Spinal cord (tissue), 10 donors: Measurements from ENCODE around the gene PIBF1. TPM values are rescaled to one million over a fixed set of nuclear protein-coding genes. Genes with fewer than 3 reads are reported as not detected.
"Not testable (repeated sequence)": the region's sequence is repeated elsewhere in the genome, so short reads cannot be mapped to it uniquely, and the experiment has no call there.

Experiments used
- DNase-seq, 6 donors: peaks; one replicate each; pipeline versions ENCODE4 v3.0.0 to v3.0.0-alpha.2; 2013 to 2015; ENCODE audit warnings: low spot score in 6 of 6, low read depth in 4 of 6
- H3K27ac ChIP-seq: one replicate; pipeline ENCODE4 v1.5.1; 2013; ENCODE audit warnings: low read depth, low read length, control low read depth
- H3K27me3 ChIP-seq: one replicate; pipeline ENCODE4 v1.6.1; 2013; ENCODE audit warnings: low read length; ENCODE audit not compliant: control insufficient read depth, insufficient read depth
- H3K36me3 ChIP-seq: one replicate; pipeline ENCODE4 v1.6.1; 2013; ENCODE audit warnings: low read length; ENCODE audit not compliant: control insufficient read depth, insufficient read depth
- H3K4me1 ChIP-seq: one replicate; pipeline ENCODE4 v1.6.1; 2013; ENCODE audit warnings: low read length; ENCODE audit not compliant: control insufficient read depth, insufficient read depth
- H3K4me3 ChIP-seq: one replicate; pipeline ENCODE4 v1.5.1; 2013; ENCODE audit warnings: low read depth, low read length, control low read depth
- H3K9me3 ChIP-seq: one replicate; pipeline ENCODE4 v1.6.1; 2013; ENCODE audit warnings: low read length; ENCODE audit not compliant: control insufficient read depth, insufficient read depth
- WGBS: methylation state at CpG from one replicate; pipeline ENCODE4 v1.1.5; 2013; ENCODE audit warnings: missing lambda C conversion rate; ENCODE audit not compliant: insufficient coverage; 5-methylcytosine and 5-hydroxymethylcytosine counted together
- polyA plus RNA-seq, 2 donors: library from polyadenylated mRNA; unstranded; fragments of 120-200 nt; gene quantifications; one replicate each; pipeline ENCODE4 v1.2.1, GENCODE V29; 2013; ENCODE audit not compliant: insufficient read length in 2 of 2
- total RNA-seq, 2 donors: library from RNA; depleted of rRNA in 1 of 2; stranded (reverse); fragments of 120-200 nt in 1 of 2; fragments of >200 nt in 1 of 2; gene quantifications; one replicate each; pipeline versions ENCODE4 v1.2.3 to v1.2.4, GENCODE V29; 2013 to 2014
- donor health status: healthy.

Gene PIBF1
- total and polyA plus RNA-seq, 4 donors: 19.9 to 32.5 (median 26.4) TPM

GRCh38 chr13:72891423-72891822 is 109.5 kb downstream of the PIBF1 start:
- H3K27ac ChIP-seq: no peak overlapping the region
- no peaks in the 10 kb centered on the region for H3K9me3 ChIP-seq
- no CpG with 5 or more reads among the region's 3 CpGs for WGBS

GRCh38 chr13:72896869-72897268 is 114.9 kb downstream of the PIBF1 start:
- WGBS: 100% methylated on average over 4 of the region's 4 CpGs
- Histone ChIP-seq H3K4me1 (no peaks in the 10 kb centered on the region), H3K4me3 (no peak overlapping the region), H3K27me3 (no peaks in the 10 kb centered on the region), H3K27ac (no peak overlapping the region), H3K9me3 (no peaks in the 10 kb centered on the region), H3K36me3 (peaks cover 7% of the 10 kb centered on the region)
- no peak for DNase-seq

More at GRCh38 chr13:72891423-72891822, 109.5 kb downstream of the PIBF1 start:
- Histone ChIP-seq H3K4me3 (no peak overlapping the region), H3K36me3 (peaks cover 7% of the 10 kb centered on the region), H3K27me3 (no peaks in the 10 kb centered on the region), H3K4me1 (no peaks in the 10 kb centered on the region)
- DNase-seq: no peak

GRCh38 chr13:72901546-72901945 is 119.6 kb downstream of the PIBF1 start:
- not testable (repeated sequence) for DNase-seq, H3K27ac ChIP-seq, H3K27me3 ChIP-seq, H3K36me3 ChIP-seq, H3K9me3 ChIP-seq, H3K4me1 ChIP-seq, H3K4me3 ChIP-seq
- WGBS: 100% methylated on average over 1 of the region's 7 CpGs

- Histone ChIP-seq H3K27me3 (no peaks in the 10 kb centered on the region), H3K9me3 (no peaks in the 10 kb centered on the region), H3K4me3 (no peak overlapping the region), H3K36me3 (peaks cover 20% of the 10 kb centered on the region), H3K4me1 (no peaks in the 10 kb centered on the region), H3K27ac (no peak overlapping the region)
- WGBS: 90% methylated on average over 3 of the region's 4 CpGs
- no peak for DNase-seq
Observed at GRCh38 chr13:72908416-72908815, 126.5 kb downstream of the PIBF1 start.

GRCh38 chr13:72911981-72912380 is 130.0 kb downstream of the PIBF1 start:
- H3K36me3 ChIP-seq: peaks cover 14% of the 10 kb centered on the region
- no peaks in the 10 kb centered on the region for H3K9me3 ChIP-seq
- H3K27me3 ChIP-seq: no peaks in the 10 kb centered on the region
- no peak overlapping the region for H3K4me3 ChIP-seq
- DNase-seq: no peak
- WGBS: no CpG with 5 or more reads among the region's 1 CpG
- H3K4me1 ChIP-seq: no peaks in the 10 kb centered on the region
- H3K27ac ChIP-seq: no peak overlapping the region

GRCh38 chr13:72920097-72920496 is 138.2 kb downstream of the PIBF1 start:
- no CpG with 5 or more reads among the region's 2 CpGs for WGBS
- no peak for DNase-seq
- no peak overlapping the region for H3K27ac ChIP-seq

GRCh38 chr13:72931311-72931710 is 149.4 kb downstream of the PIBF1 start:
- no peaks in the 10 kb centered on the region for H3K27me3 ChIP-seq
- DNase-seq: no peak
- no peaks in the 10 kb centered on the region for H3K9me3 ChIP-seq
- no peak overlapping the region for H3K4me3 ChIP-seq
- peaks cover 6% of the 10 kb centered on the region for H3K36me3 ChIP-seq
- H3K4me1 ChIP-seq: no peaks in the 10 kb centered on the region
- H3K27ac ChIP-seq: no peak overlapping the region

More at GRCh38 chr13:72920097-72920496, 138.2 kb downstream of the PIBF1 start:
- Histone ChIP-seq H3K27me3 (no peaks in the 10 kb centered on the region), H3K4me3 (no peak overlapping the region), H3K4me1 (no peaks in the 10 kb centered on the region), H3K36me3 (no peaks in the 10 kb centered on the region), H3K9me3 (no peaks in the 10 kb centered on the region)

GRCh38 chr13:72932250-72932649 is 150.3 kb downstream of the PIBF1 start:
- WGBS: no CpG with 5 or more reads among the region's 1 CpG
- peaks cover 3% of the 10 kb centered on the region for H3K36me3 ChIP-seq

GRCh38 chr13:72946267-72946666 is 164.3 kb downstream of the PIBF1 start:
- no CpG with 5 or more reads among the region's 2 CpGs for WGBS
- not testable (repeated sequence) for DNase-seq, H3K27me3 ChIP-seq

More at GRCh38 chr13:72932250-72932649, 150.3 kb downstream of the PIBF1 start:
- no peaks in the 10 kb centered on the region for H3K4me1 ChIP-seq
- no peaks in the 10 kb centered on the region for H3K9me3 ChIP-seq
- H3K27ac ChIP-seq: no peak overlapping the region
- no peak overlapping the region for H3K4me3 ChIP-seq
- DNase-seq: no peak
- no peaks in the 10 kb centered on the region for H3K27me3 ChIP-seq

GRCh38 chr13:72952529-72953141 is 170.7 kb downstream of the PIBF1 start:
- no peak for DNase-seq
- no peaks in the 10 kb centered on the region for H3K27me3 ChIP-seq
- H3K4me1 ChIP-seq: no peaks in the 10 kb centered on the region
- H3K36me3 ChIP-seq: no peaks in the 10 kb centered on the region
- WGBS: no CpG with 5 or more reads among the region's 1 CpG
- H3K9me3 ChIP-seq: no peaks in the 10 kb centered on the region
- H3K27ac ChIP-seq: no peak overlapping the region
- H3K4me3 ChIP-seq: no peak overlapping the region

More at GRCh38 chr13:72946267-72946666, 164.3 kb downstream of the PIBF1 start:
- H3K27ac ChIP-seq, H3K36me3 ChIP-seq, H3K4me1 ChIP-seq, H3K4me3 ChIP-seq, H3K9me3 ChIP-seq: not testable (repeated sequence)
